Melanocyte of skin (primary cell): ENCODE data around the gene ATP13A1. TPM values are rescaled to one million over a fixed set of nuclear protein-coding genes. Genes with fewer than 3 reads are reported as not detected.

Source experiments
- small RNA-seq, 2 donors: library from RNA; depleted of rRNA; stranded (forward); fragments of <200 nt; gene quantifications; one replicate each; pipeline ENCODE3, GENCODE V24; 2012
- total RNA-seq, 2 donors: library from RNA; depleted of rRNA; stranded (reverse); fragments of >200 nt; gene quantifications; 2 replicates each; pipeline ENCODE4 v1.2.3, GENCODE V29; 2012

The ATP13A1 gene
- 10 to 100 TPM; 70.9 to 79.8 TPM for total RNA-seq

GRCh38 chr19:19663256-19664120, at the start of gene ATP13A1:
Gene ATP13A1, minus strand, starts transcription at chr19:19663676. Its CDS starts 10 bp downstream, at chr19:19663666.

GRCh38 chr19:19668230-19669012, 4.9 kb upstream of the ATP13A1 start, which contains the start of gene ZNF101:
Gene ZNF101, plus strand, starts transcription at chr19:19668839. Its CDS starts 125 bp downstream, at chr19:19668964.

GRCh38 chr19:19643158-19644053, 20.1 kb downstream of the ATP13A1 start, which contains the start of gene GMIP:
Gene GMIP, minus strand, starts transcription at chr19:19643657. Its CDS starts 128 bp downstream, at chr19:19643529.

GRCh38 chr19:19627621-19628500, 35.6 kb downstream of the ATP13A1 start, which contains the start of gene LPAR2:
Gene LPAR2, minus strand, starts transcription at chr19:19628220. Its CDS starts 945 bp downstream, at chr19:19627275.

GRCh38 chr19:19618219-19619051, 45.0 kb downstream of the ATP13A1 start, which contains the start of gene PBX4:
Gene PBX4, minus strand, starts transcription at chr19:19618687. Its CDS starts 58 bp downstream, at chr19:19618629.

Small RNA genes lying within 50 kb of the gene (small RNA-seq; reads per million reads assigned to genes)
- 0 reads per million in 2 donors for gene AC011458.2

Other genes with a start within 250 kb of the ATP13A1 start
- 1 to 10 TPM in 1 of 2 donors, under 1 TPM in 1; 0.67 to 1.0 TPM for gene TSSK6, start 148.1 kb downstream of the ATP13A1 start, total RNA-seq
- gene NDUFA13, start 147.5 kb downstream of the ATP13A1 start, total RNA-seq: 100 to 1,000 TPM; 147 to 161 TPM
- under 1 TPM; 0.33 to 0.34 TPM for gene YJEFN3, start 134.8 kb downstream of the ATP13A1 start, total RNA-seq
- under 1 TPM in 1 of 2 donors, not detected in 1; 0.33 TPM for gene CILP2, start 125.4 kb downstream of the ATP13A1 start, total RNA-seq
- 1 to 10 TPM in 1 of 2 donors, under 1 TPM in 1; 0.34 to 2.0 TPM for gene PBX4, start 45.0 kb downstream of the ATP13A1 start, total RNA-seq
- gene LPAR2, start 35.5 kb downstream of the ATP13A1 start, total RNA-seq: 1 to 10 TPM; 4.5 to 8.0 TPM
- gene GMIP, start 20.0 kb downstream of the ATP13A1 start, total RNA-seq: 1 to 10 TPM; 7.6 to 7.7 TPM
- 1 to 10 TPM; 5.2 to 8.7 TPM for gene ZNF101, start 5.2 kb upstream of the ATP13A1 start, total RNA-seq
- gene ZNF14, start 69.4 kb upstream of the ATP13A1 start, total RNA-seq: 1 to 10 TPM; 2.8 to 3.3 TPM
- gene ZNF506, start 158.1 kb upstream of the ATP13A1 start, total RNA-seq: 10 to 100 TPM in 1 of 2 donors, 1 to 10 TPM in 1; 9.3 to 11.0 TPM
- gene ZNF253, start 202.2 kb upstream of the ATP13A1 start, total RNA-seq: 10 to 100 TPM in 1 of 2 donors, 1 to 10 TPM in 1; 7.6 to 13.0 TPM
- 10 to 100 TPM in 1 of 2 donors, 1 to 10 TPM in 1; 7.6 to 11.0 TPM for gene ZNF93, start 237.3 kb upstream of the ATP13A1 start, total RNA-seq